ENCODE measurements around the gene TAF3. TPM values are rescaled to one million over a fixed set of nuclear protein-coding genes. Genes with fewer than 3 reads are reported as not detected.

The TAF3 gene
- total RNA-seq, 1 donor from 2014 or later: 6.2 TPM

DNA sequence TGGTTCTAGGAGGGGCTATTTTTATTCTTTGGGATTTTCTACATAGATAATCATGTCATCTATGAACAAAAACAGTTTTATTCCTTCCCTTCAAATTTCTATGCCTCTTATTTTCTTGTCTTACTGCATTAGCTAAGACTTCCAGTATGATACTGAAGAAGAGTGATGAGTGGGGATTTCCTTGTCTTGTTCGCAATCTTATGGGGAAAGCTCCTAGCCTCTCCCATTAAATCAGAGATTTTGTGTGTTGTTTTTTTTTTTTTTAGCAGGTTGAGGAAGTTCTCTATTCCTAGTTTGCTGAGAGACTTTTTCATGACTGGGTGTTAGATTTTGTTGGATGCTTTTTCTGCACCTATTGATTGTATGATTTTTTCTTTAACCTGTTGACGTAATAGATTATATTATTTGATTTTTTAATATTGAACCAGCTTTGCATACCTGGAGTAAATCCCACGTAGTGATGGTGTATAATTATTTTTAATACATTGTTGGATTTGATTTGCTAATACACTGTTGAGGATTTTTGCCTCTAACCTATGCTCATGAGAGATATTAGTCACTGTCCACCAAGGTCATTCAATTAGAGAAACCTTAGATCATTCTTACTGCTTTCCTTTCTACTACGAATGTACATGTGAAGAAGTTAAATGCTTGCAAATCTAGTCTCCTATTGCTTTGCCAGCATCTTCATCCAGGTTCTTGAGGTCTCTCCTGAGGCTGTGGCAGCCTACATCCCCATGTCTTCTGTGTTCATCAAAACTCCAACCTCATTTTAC, 23.9 kb upstream of the TAF3 start:
- Mint-ChIP-seq H3K27me3 (ENCODE audit: low read depth) (no peaks in the 10 kb centered on the region), H3K36me3 (ENCODE audit: low read depth) (peaks cover 19% of the 10 kb centered on the region), H3K9me3 (ENCODE audit: low read depth) (no peaks in the 10 kb centered on the region), H3K4me3 (ENCODE audit: unreplicated experiment) (no peak overlapping the region), H3K27ac (ENCODE audit: unreplicated experiment) (no peak overlapping the region), H3K4me1 (ENCODE audit: low read depth) (peaks cover 71% of the 10 kb centered on the region)
- TF ChIP-seq, protein P1, sequence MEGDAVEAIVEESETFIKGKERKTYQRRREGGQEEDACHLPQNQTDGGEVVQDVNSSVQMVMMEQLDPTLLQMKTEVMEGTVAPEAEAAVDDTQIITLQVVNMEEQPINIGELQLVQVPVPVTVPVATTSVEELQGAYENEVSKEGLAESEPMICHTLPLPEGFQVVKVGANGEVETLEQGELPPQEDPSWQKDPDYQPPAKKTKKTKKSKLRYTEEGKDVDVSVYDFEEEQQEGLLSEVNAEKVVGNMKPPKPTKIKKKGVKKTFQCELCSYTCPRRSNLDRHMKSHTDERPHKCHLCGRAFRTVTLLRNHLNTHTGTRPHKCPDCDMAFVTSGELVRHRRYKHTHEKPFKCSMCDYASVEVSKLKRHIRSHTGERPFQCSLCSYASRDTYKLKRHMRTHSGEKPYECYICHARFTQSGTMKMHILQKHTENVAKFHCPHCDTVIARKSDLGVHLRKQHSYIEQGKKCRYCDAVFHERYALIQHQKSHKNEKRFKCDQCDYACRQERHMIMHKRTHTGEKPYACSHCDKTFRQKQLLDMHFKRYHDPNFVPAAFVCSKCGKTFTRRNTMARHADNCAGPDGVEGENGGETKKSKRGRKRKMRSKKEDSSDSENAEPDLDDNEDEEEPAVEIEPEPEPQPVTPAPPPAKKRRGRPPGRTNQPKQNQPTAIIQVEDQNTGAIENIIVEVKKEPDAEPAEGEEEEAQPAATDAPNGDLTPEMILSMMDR (IDR thresholded peaks at IDR 0.05): no peak
- DNase-seq (ENCODE audit: low spot score): no peak

DNA sequence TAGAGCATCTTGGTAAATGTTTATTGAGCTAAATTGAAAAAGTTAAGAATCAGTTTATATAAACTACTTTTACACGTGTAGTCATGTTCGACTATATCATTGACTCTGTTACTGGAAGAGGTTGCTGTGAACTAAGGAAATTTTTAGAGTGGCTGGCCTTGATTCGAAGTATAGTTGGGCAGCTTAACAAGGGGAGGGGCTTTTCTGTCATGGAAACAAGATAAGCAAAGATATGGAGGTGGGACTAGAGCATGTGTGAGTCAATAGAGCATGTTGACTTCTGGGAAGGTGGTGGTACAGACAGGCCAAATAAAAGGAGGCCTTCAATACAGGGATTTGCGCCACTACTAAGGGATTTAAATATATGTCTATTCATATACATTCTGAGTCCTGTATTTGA, 22.7 kb upstream of the TAF3 start:
- Mint-ChIP-seq H3K4me3 (ENCODE audit: unreplicated experiment) (no peak overlapping the region), H3K36me3 (ENCODE audit: low read depth) (peaks cover 21% of the 10 kb centered on the region), H3K9me3 (ENCODE audit: low read depth) (no peaks in the 10 kb centered on the region), H3K27ac (ENCODE audit: unreplicated experiment) (peak overlapping the region; percentile 38), H3K4me1 (ENCODE audit: low read depth) (peaks cover 61% of the 10 kb centered on the region), H3K27me3 (ENCODE audit: low read depth) (no peaks in the 10 kb centered on the region)
- no peak for DNase-seq (ENCODE audit: low spot score)
- TF ChIP-seq, protein P1 (IDR thresholded peaks at IDR 0.05): no peak

DNA sequence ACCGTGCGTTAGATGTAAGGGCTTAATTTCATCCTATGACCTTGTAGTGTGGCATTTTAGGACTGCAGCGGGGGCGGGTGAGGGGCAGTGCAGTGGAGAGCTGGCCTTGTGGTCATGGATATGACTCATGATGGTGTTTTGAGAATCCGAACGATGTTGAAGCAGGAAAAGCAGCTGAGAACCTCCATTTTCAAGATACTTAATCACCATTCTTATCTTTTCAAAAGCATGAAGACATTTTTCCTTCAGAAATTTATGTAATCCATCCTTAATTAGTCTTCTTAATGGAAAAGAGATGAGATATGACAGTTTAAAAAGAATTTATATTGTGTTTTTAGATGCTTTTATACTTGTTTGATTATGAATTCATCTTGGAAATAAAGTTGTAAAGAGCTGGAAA, 20.7 kb upstream of the TAF3 start:
- H3K27me3 Mint-ChIP-seq (ENCODE audit: low read depth): no peaks in the 10 kb centered on the region
- no peaks in the 10 kb centered on the region for H3K9me3 Mint-ChIP-seq (ENCODE audit: low read depth)
- H3K4me1 Mint-ChIP-seq (ENCODE audit: low read depth): peaks cover 42% of the 10 kb centered on the region
- peaks cover 25% of the 10 kb centered on the region for H3K36me3 Mint-ChIP-seq (ENCODE audit: low read depth)
- peak overlapping the region; percentile 1 for H3K4me3 Mint-ChIP-seq (ENCODE audit: unreplicated experiment)
- DNase-seq (ENCODE audit: low spot score): no peak
- H3K27ac Mint-ChIP-seq (ENCODE audit: unreplicated experiment): peak overlapping the region; percentile 96
- TF ChIP-seq, protein P1 (IDR thresholded peaks at IDR 0.05): no peak

DNA sequence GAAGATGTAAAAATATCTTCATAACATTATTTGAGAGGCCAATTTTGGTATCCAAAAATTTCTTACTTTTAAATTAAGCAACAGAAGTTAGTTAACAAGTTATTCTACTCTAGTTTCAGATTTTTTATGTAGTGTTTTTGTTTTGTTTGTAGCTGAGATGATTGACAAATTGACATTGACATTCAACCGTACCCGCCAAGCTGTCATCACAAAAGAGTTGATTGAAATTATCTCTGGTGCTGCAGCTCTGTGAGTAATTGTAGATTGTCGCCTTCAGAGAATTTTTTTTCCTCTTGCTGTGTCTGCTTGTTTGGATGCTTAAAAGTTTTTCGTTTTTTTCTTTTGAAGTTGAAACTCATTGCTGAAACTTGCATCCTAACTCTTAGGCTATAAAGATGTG, 15.7 kb upstream of the TAF3 start:
- no peak overlapping the region for H3K27ac Mint-ChIP-seq (ENCODE audit: unreplicated experiment)
- DNase-seq (ENCODE audit: low spot score): no peak
- H3K36me3 Mint-ChIP-seq (ENCODE audit: low read depth): peaks cover 43% of the 10 kb centered on the region
- H3K9me3 Mint-ChIP-seq (ENCODE audit: low read depth): no peaks in the 10 kb centered on the region
- peaks cover 7% of the 10 kb centered on the region for H3K4me1 Mint-ChIP-seq (ENCODE audit: low read depth)
- H3K4me3 Mint-ChIP-seq (ENCODE audit: unreplicated experiment): no peak overlapping the region
- H3K27me3 Mint-ChIP-seq (ENCODE audit: low read depth): no peaks in the 10 kb centered on the region
- TF ChIP-seq, protein P1 (IDR thresholded peaks at IDR 0.05): no peak

DNA sequence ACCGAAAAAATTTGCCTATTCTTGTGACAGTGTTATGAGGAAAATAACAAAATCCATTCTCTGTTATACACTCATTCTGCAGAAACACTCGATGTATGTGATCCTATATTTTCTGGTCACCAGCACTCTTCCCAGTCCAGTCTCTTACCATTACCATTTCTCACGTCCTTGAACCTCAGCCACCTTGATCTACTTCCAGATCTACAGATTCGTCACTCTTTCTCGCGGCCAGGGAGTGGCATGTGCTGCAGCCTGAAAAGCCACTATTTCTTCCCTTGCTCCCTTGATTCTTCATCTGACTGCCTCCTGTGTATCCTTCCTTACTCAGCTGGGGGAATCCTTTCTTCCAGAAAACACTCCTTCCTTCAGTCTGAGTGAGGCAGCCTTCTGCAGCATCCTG, 14.1 kb upstream of the TAF3 start:
- Mint-ChIP-seq H3K4me1 (ENCODE audit: low read depth) (no peaks in the 10 kb centered on the region), H3K27me3 (ENCODE audit: low read depth) (no peaks in the 10 kb centered on the region), H3K9me3 (ENCODE audit: low read depth) (no peaks in the 10 kb centered on the region), H3K4me3 (ENCODE audit: unreplicated experiment) (no peak overlapping the region), H3K36me3 (ENCODE audit: low read depth) (peaks cover 43% of the 10 kb centered on the region), H3K27ac (ENCODE audit: unreplicated experiment) (no peak overlapping the region)
- TF ChIP-seq, protein P1 (IDR thresholded peaks at IDR 0.05): no peak
- DNase-seq (ENCODE audit: low spot score): no peak

Measured in chondrocyte (in vitro differentiated cells).